K562 (cell line): ENCODE results near the gene STEAP3. TPM values are rescaled to one million over a fixed set of nuclear protein-coding genes. Genes with fewer than 3 reads are reported as not detected.

Experiments used
- ATAC-seq: fragments of 200-7000 bp; cut with Tn5 transposase; 3 replicates; pipeline ENCODE4 v1.9.1; 2020; ENCODE audit warnings: moderate library complexity
- BruUV-seq: library from RNA; stranded (reverse); fragments of 400-500 nt; replicated peaks from 2 replicates; lab custom pipeline; 2021; lab: Mats Ljungman, UMichigan
- CTCF ChIA-PET: fragments of 300-600 bp; formaldehyde crosslinking; extraction: SDS; loops from one replicate; lab custom pipeline; 2021; ENCODE audit warnings: low intra/inter-chr PET ratio; lab: Yijun Ruan, JAX
- POLR2A ChIA-PET: fragments of 300-600, 350-650 bp; sonication (Branson Sonifier 250); formaldehyde crosslinking; extraction: SDS; loops from one replicate; lab custom pipeline; 2021; ENCODE audit warnings: antibody characterized with exemption, inconsistent platforms; lab: Yijun Ruan, JAX
- DNase-seq, 4 experiments: peaks; one replicate each; pipeline versions ENCODE4 v3.0.0 to v3.0.0-alpha.2; 2011 to 2018; ENCODE audit warnings: low spot score in 3 of 4, mixed read lengths in 3 of 4; ENCODE audit errors: extremely low read depth in 1 of 4
- FAIRE-seq: peaks from 2 replicates; lab custom pipeline; 2011; peaks lifted over from hg19 to GRCh38; lab: Jason Lieb, UNC
- H2AFZ ChIP-seq: 2 replicates; pipeline ENCODE4 v1.6.0; 2011; ENCODE audit warnings: low read depth, low read length, control low read depth, inconsistent platforms
- H3K27ac ChIP-seq: fragments of 200-600 bp; 3 replicates; pipeline ENCODE4 v1.8.0; 2011; ENCODE audit warnings: low read depth, mild to moderate bottlenecking, control low read depth, inconsistent platforms, low read length, moderate library complexity, mixed read lengths; ENCODE audit errors: extremely low read depth
- H3K27me3 ChIP-seq, 2 experiments: fragments of 300-600 bp in 1 of 2; 2 replicates in 1 of 2; 3 replicates in 1 of 2; pipeline versions ENCODE4 v1.6.0 to v1.8.0; 2011; ENCODE audit warnings: inconsistent platforms in 2 of 2, low read length in 2 of 2, mild to moderate bottlenecking in 1 of 2, mixed read lengths in 1 of 2, moderate library complexity in 1 of 2; ENCODE audit not compliant: control insufficient read depth in 2 of 2, insufficient read depth in 2 of 2
- H3K36me3 ChIP-seq: fragments of 300-600 bp; 3 replicates; pipeline ENCODE4 v1.8.0; 2011; ENCODE audit warnings: mild to moderate bottlenecking, low read length, inconsistent platforms; ENCODE audit not compliant: control insufficient read depth, insufficient read depth
- H3K4me1 ChIP-seq, 2 experiments: fragments of 200-600 bp in 1 of 2; replicated peaks in 1 of 2; 2 replicates in 1 of 2; 3 replicates in 1 of 2; pipeline versions ENCODE4 v1.5.1 to v1.8.0; 2011; ENCODE audit warnings: inconsistent platforms in 2 of 2, low read length in 2 of 2, mild to moderate bottlenecking in 1 of 2, mixed read lengths in 1 of 2, moderate library complexity in 1 of 2; ENCODE audit not compliant: control insufficient read depth in 2 of 2, insufficient read depth in 2 of 2
- H3K4me2 ChIP-seq: 2 replicates; pipeline ENCODE4 v1.6.1; 2011; ENCODE audit warnings: low read length, control low read depth, inconsistent platforms, mixed read lengths; ENCODE audit not compliant: insufficient read depth
- H3K4me3 ChIP-seq: fragments of 200-600 bp; sonication (generic), shearing (Covaris generic); 2 replicates; pipeline ENCODE4 v1.5.1; 2016; ENCODE audit warnings: control low read depth, inconsistent platforms
- H3K79me2 ChIP-seq: fragments of 200-600 bp; 3 replicates; pipeline ENCODE4 v1.8.0; 2011; ENCODE audit warnings: low read length, inconsistent platforms; ENCODE audit not compliant: control insufficient read depth, insufficient read depth
- H3K9ac ChIP-seq, 2 experiments: 2 replicates each; pipeline versions ENCODE4 v1.6.0 to v1.6.1; 2011; ENCODE audit warnings: low read depth in 2 of 2, low read length in 2 of 2, control low read depth in 1 of 2, inconsistent platforms in 1 of 2, mild to moderate bottlenecking in 1 of 2, mixed read lengths in 1 of 2; ENCODE audit not compliant: insufficient read depth in 1 of 2
- H3K9me1 ChIP-seq: one replicate; pipeline ENCODE4 v1.6.0; 2011; ENCODE audit warnings: inconsistent platforms, mild to moderate bottlenecking, low read length, moderate library complexity; ENCODE audit not compliant: control insufficient read depth, insufficient read depth
- H3K9me3 ChIP-seq: replicated peaks from 2 replicates; pipeline ENCODE4 v1.5.1; 2011; ENCODE audit warnings: low read depth, low read length, inconsistent platforms; ENCODE audit not compliant: control insufficient read depth, insufficient read depth
- H4K20me1 ChIP-seq: replicated peaks from 2 replicates; pipeline ENCODE4 v1.6.1; 2011; ENCODE audit warnings: low read length, inconsistent platforms, mixed read lengths; ENCODE audit not compliant: control insufficient read depth, insufficient read depth
- FOXJ3 ChIP-seq: sonication (generic); formaldehyde crosslinking; IDR thresholded peaks from 2 replicates; pipeline ENCODE4 v1.4.0; 2020; ENCODE audit warnings: mild to moderate bottlenecking, missing genetic modification reagents
- GTF3C2 ChIP-seq: IDR thresholded peaks from 3 replicates; pipeline ENCODE4 v1.6.1; 2011; ENCODE audit warnings: borderline replicate concordance, mild to moderate bottlenecking, moderate library complexity; ENCODE audit not compliant: insufficient read length; ENCODE audit errors: extremely low read depth
- MECOM ChIP-seq: fragments of 250-450 bp; sonication (Bioruptor Pico); IDR thresholded peaks from 2 replicates; pipeline ENCODE4 v1.8.0; 2022; ENCODE audit warnings: inconsistent platforms
- NCOA4 ChIP-seq: fragments of 450-650 bp; IDR thresholded peaks from 2 replicates; pipeline ENCODE4 v1.6.1; 2018; ENCODE audit warnings: mild to moderate bottlenecking; ENCODE audit not compliant: partially characterized antibody
- NR2F6 ChIP-seq: fragments of 450-650 bp; formaldehyde crosslinking; IDR thresholded peaks from 2 replicates; pipeline ENCODE4 v1.4.0; 2020; ENCODE audit warnings: mild to moderate bottlenecking
- POLR2AphosphoS2 ChIP-seq: IDR thresholded peaks from 2 replicates; pipeline ENCODE4 v1.6.1; 2012; ENCODE audit warnings: low read length, improper control_type of control experiment
- PRDM10 ChIP-seq: fragments of 450-650 bp; IDR thresholded peaks from 2 replicates; pipeline ENCODE4 v1.6.1; 2018; ENCODE audit not compliant: partially characterized antibody
- SAFB ChIP-seq: fragments of 200-400 bp; formaldehyde crosslinking; IDR thresholded peaks from 2 replicates; pipeline ENCODE4 v1.6.1; 2017; ENCODE audit warnings: low read depth, low read length, borderline replicate concordance
- TFAP4 ChIP-seq: sonication (generic); formaldehyde crosslinking; IDR thresholded peaks from 2 replicates; pipeline ENCODE4 v1.8.0; 2022; ENCODE audit warnings: missing genetic modification reagents, mild to moderate bottlenecking, moderate library complexity, borderline replicate concordance
- ZNF253 ChIP-seq: fragments of 250-450 bp; sonication (Bioruptor Pico); conservative IDR thresholded peaks from 2 replicates; pipeline ENCODE4 v1.6.1; 2021; ENCODE audit warnings: mild to moderate bottlenecking
- WGBS: fragments of 100-300 bp; shearing (Covaris generic); methylation state at CpG from one replicate; pipeline ENCODE4 v1.1.6; 2016; ENCODE audit warnings: low coverage, mixed read lengths; ENCODE audit not compliant: insufficient coverage; ENCODE audit errors: missing lambda C conversion rate; 5-methylcytosine and 5-hydroxymethylcytosine counted together
- in situ Hi-C: fragments of 300-500 bp; cut with MboI; formaldehyde crosslinking; loops from 4 replicates; pipeline ENCODE4 v1.15.0; 2018; ENCODE audit warnings: inconsistent platforms, mixed read lengths
- intact Hi-C: fragments of 100-400 bp; cut with micrococcal nuclease; formaldehyde crosslinking; loops from 2 replicates; pipeline ENCODE4 v1.14.2; 2022
- polyA plus RNA-seq, 8 experiments: library from polyadenylated mRNA; depleted of rRNA in 4 of 8; stranded (reverse) in 5 of 8; unstranded in 3 of 8; fragments of >200 nt; fragmentation: Nextera tagmentation in 2 of 8; fragmentation: Illumina TruSeq in 1 of 8; extraction: Ambion mirVana in 2 of 8; extraction: Trizol in 1 of 8; gene quantifications; 2 replicates each; pipeline versions ENCODE4 v1.2.1 to v1.2.3, GENCODE V29; 2011 to 2014; ENCODE audit warnings: inconsistent platforms in 1 of 8, missing spikeins in 1 of 8
- total RNA-seq, 7 experiments: library from RNA; depleted of rRNA in 6 of 7; stranded (reverse); fragments of >200 nt in 6 of 7; fragmentation: Illumina TruSeq in 2 of 7; extraction: Trizol in 2 of 7; gene quantifications; 2 replicates each; pipeline versions ENCODE4 v1.2.1 to v1.2.3, GENCODE V29; 2011 to 2021; ENCODE audit warnings: low replicate concordance in 1 of 7
- TF ChIP-seq, protein P1 (sequence below): sonication (generic); formaldehyde crosslinking; IDR thresholded peaks from 2 replicates; pipeline ENCODE4 v1.8.1; 2022; ENCODE audit warnings: missing genetic modification reagents

The STEAP3 gene
- total and polyA plus RNA-seq, 9 of the 15 experiments (the other 6 are each of a cell fraction or from before 2014, with no cell fraction given) = 1.8 to 31.6 (median 9.0) TPM

DNA sequence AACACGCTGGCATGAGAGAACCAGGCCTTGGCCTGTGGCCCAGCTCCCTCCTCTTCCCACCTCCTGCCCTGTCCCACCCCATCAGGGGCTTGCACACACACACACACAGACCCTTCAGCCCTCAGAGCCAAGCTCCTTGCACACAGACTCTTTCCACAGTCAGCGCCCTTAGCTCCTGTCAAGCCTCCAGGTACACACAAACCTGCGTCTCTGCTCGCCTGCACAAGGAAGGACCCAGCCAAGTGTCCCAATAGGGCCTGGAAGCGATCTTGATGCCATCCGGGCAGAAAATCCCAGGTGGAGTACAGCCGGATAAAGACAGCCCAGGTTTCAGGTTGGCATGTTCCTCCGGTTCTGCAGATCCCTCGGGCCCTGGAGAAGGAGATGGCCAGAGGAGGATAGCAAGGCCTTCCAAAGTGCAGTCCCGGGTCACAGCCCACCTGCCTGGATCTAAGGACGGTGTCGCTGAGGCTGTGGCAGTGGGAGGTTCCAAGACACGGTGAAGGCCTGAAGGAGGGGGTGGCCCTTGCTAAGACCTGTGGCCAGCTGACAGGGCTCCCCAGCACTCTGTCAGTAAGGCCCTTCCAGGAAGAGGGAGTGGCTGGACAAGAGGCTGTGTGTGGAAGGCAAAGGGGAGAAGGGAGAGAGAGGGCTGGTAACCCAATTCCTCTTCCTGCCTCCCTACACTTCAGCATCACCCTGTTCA is 18.5 kb upstream of the STEAP3 start:
- Histone ChIP-seq H3K9me3 (no peaks in the 10 kb centered on the region), H3K4me3 (no peak overlapping the region), H4K20me1 (0 out of 2 replicates have a peak, but pooled peaks cover 4% of the 10 kb centered on the region), H2AFZ (no peak overlapping the region; the same call in 1 of the 2 replicates), H3K4me1 (no peaks in the 10 kb centered on the region), H3K36me3 (no peaks in the 10 kb centered on the region), H3K27me3 (peaks cover 11 to 36% of the 10 kb centered on the region in 2 experiments; a peak in 4 of 5 replicates), H3K9ac (0 out of 4 replicates have a peak overlapping the region, but pooled peaks of 1 of the 2 experiments have one; percentile 20), H3K79me2 (no peaks in the 10 kb centered on the region), H3K27ac (no peak overlapping the region), H3K9me1 (no peaks in the 10 kb centered on the region), H3K4me2 (no peak overlapping the region)
- in situ Hi-C loops = no loop called here
- intact Hi-C loops = no loop called here
- TF ChIP-seq NR2F6 (CRISPR knock-in tag) (no peak), POLR2AphosphoS2 (no peak), SAFB (no peak), TFAP4 (CRISPR knock-in tag) (peak; percentile 35; the same call in 1 of the 2 replicates), PRDM10 (peak; percentile 48), GTF3C2 (no peak), ZNF253 (CRISPR knock-in tag) (no peak), FOXJ3 (CRISPR knock-in tag) (no peak), NCOA4 (no peak), MECOM (CRISPR knock-in tag) (no peak)
- TF ChIP-seq, protein P1, sequence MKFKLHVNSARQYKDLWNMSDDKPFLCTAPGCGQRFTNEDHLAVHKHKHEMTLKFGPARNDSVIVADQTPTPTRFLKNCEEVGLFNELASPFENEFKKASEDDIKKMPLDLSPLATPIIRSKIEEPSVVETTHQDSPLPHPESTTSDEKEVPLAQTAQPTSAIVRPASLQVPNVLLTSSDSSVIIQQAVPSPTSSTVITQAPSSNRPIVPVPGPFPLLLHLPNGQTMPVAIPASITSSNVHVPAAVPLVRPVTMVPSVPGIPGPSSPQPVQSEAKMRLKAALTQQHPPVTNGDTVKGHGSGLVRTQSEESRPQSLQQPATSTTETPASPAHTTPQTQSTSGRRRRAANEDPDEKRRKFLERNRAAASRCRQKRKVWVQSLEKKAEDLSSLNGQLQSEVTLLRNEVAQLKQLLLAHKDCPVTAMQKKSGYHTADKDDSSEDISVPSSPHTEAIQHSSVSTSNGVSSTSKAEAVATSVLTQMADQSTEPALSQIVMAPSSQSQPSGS = no peak
- peak; percentile 73 for ATAC-seq
- FAIRE-seq = no peak
- no TSS peak for BruUV-seq
- CTCF ChIA-PET = no interaction called here
- peak in 1 of 4 experiments; percentile 12 for DNase-seq
- WGBS = 33% methylated on average over 11 of the region's 13 CpGs
- POLR2A ChIA-PET = no interaction called here
